ENCODE data around the gene SLC51A. TPM values are rescaled to one million over a fixed set of nuclear protein-coding genes. Genes with fewer than 3 reads are reported as not detected.

SLC51A gene
- total RNA-seq, 4 donors from 2014 or later, result 0.39 to 1.4 TPM; not detected in 2

DNA sequence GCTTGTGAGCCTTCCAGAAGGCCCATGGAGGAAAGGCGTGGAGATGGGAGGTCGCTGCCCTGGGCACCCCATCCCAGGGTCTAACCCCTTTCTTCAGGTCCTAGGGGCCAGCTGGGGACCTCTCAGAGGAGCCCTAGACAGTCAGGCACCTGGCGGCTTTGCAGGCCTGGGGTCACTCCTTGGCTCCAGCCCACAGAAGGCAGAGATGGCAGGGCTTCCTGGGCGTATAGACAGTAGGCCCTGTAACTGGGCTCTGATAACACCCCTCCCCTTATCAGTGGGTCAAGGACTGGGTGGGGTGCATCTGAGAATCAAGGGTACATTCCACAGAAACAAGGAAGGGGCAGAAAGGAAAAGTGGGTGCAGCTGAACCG, 21.8 kb upstream of the SLC51A start:
- intact Hi-C loops (cut with DNase I; ENCODE audit: low total_unique reads), result no loop called here
- H3K36me3 ChIP-seq, result no peaks in the 10 kb centered on the region
- DNase-seq (no peak), ATAC-seq (no peak)
- no peaks in the 10 kb centered on the region for H3K27me3 ChIP-seq
- H3K4me3 ChIP-seq, result no peak overlapping the region
- no peaks in the 10 kb centered on the region for H3K9me3 ChIP-seq
- no peak for TF ChIP-seq POLR2A (IDR thresholded peaks at IDR 0.05)
- TF ChIP-seq, protein P1, sequence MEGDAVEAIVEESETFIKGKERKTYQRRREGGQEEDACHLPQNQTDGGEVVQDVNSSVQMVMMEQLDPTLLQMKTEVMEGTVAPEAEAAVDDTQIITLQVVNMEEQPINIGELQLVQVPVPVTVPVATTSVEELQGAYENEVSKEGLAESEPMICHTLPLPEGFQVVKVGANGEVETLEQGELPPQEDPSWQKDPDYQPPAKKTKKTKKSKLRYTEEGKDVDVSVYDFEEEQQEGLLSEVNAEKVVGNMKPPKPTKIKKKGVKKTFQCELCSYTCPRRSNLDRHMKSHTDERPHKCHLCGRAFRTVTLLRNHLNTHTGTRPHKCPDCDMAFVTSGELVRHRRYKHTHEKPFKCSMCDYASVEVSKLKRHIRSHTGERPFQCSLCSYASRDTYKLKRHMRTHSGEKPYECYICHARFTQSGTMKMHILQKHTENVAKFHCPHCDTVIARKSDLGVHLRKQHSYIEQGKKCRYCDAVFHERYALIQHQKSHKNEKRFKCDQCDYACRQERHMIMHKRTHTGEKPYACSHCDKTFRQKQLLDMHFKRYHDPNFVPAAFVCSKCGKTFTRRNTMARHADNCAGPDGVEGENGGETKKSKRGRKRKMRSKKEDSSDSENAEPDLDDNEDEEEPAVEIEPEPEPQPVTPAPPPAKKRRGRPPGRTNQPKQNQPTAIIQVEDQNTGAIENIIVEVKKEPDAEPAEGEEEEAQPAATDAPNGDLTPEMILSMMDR (IDR thresholded peaks at IDR 0.05 in 4 of 5, conservative IDR thresholded peaks at IDR 0.05 in 1 of 5), result no peak
- in situ Hi-C loops (cut with MboI; ENCODE audit: low sequenced_read_pairs in 4 of 4), result loop anchor here in 2 of 4 donors (5.0 to 10.0 kb wide), 2 partner anchors 120 to 122 kb away; no protein-coding TSS in a partner anchor
- no peak overlapping the region for H3K27ac ChIP-seq
- peaks cover 12 to 20% of the 10 kb centered on the region in 2 donors for H3K4me1 ChIP-seq

DNA sequence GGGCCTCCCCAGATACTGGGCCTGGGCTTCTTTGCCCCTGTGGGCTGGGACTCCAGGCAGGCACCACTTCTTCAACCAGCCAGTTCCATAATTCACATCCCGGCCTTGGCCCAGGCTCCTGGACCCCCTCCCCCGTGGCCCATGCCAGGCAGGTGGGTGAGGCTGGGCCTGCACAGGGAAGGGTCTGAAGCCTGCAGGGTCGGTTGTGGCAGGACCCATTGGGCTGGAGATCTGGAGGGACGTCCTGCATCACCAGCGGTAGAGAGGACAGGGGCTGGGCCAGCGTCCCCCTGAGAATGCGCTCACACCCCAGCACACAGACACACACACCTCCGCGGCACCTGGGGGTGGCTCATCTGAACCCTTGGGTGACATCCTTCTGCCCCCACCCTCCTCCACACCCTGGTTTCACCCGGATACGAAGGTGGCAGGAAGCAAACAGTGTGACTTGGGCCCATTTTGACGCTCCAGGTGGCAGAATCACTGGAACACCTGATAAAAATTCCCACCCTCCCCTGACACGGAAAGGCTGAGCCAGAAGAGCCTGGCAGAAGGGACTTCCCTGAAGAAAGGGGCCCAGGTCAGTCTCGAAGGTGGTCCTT, 20.6 kb upstream of the SLC51A start:
- Histone ChIP-seq H3K27me3 (no peaks in the 10 kb centered on the region), H3K27ac (no peak overlapping the region), H3K36me3 (no peaks in the 10 kb centered on the region), H3K4me3 (no peak overlapping the region), H3K9me3 (no peaks in the 10 kb centered on the region), H3K4me1 (peaks cover 12 to 20% of the 10 kb centered on the region in 2 donors)
- intact Hi-C loops (cut with DNase I; ENCODE audit: low total_unique reads), result loop anchor here (1.0 kb wide), 2 partner anchors 122 to 169 kb away; no protein-coding TSS in a partner anchor
- TF ChIP-seq, protein P1 (IDR thresholded peaks at IDR 0.05 in 4 of 5, conservative IDR thresholded peaks at IDR 0.05 in 1 of 5), result no peak
- no peak for TF ChIP-seq POLR2A (IDR thresholded peaks at IDR 0.05)
- ATAC-seq (no peak), DNase-seq (no peak)
- in situ Hi-C loops (cut with MboI; ENCODE audit: low sequenced_read_pairs in 4 of 4), result loop anchor here in 2 of 4 donors (5.0 to 10.0 kb wide), 2 partner anchors 121 to 123 kb away; no protein-coding TSS in a partner anchor

DNA sequence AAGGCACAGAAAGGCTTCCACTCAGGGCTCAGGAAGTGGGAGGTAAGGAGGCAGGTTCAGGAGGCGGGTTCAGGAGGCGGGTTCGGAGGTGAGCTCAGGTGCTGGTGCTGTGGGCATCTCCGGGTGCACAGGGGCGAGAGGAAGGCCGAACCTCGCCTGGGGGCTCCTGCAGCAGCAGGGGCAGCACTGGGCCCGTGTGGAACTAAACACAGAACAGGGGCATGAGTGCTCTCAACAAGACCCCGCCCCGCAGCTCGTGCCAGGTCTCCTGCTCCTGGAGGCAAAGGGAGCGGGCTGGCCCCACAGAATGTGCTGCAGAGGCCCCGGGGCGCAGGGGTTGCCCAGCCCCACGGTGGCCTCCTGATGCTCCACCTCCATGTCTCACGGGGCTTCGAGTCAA, 18.8 kb upstream of the SLC51A start:
- Histone ChIP-seq H3K4me3 (no peak overlapping the region), H3K4me1 (peaks cover 5 to 12% of the 10 kb centered on the region in 2 donors), H3K27me3 (no peaks in the 10 kb centered on the region), H3K9me3 (no peaks in the 10 kb centered on the region), H3K27ac (no peak overlapping the region), H3K36me3 (no peaks in the 10 kb centered on the region)
- in situ Hi-C loops (cut with MboI; ENCODE audit: low sequenced_read_pairs in 4 of 4) (loop anchor here in 2 of 4 donors (5.0 to 10.0 kb wide), 2 partner anchors 123 to 125 kb away; no protein-coding TSS in a partner anchor), intact Hi-C loops (cut with DNase I; ENCODE audit: low total_unique reads) (no loop called here)
- no peak for TF ChIP-seq POLR2A (IDR thresholded peaks at IDR 0.05)
- TF ChIP-seq, protein P1 (IDR thresholded peaks at IDR 0.05 in 4 of 5, conservative IDR thresholded peaks at IDR 0.05 in 1 of 5), result no peak
- no peak for ATAC-seq
- DNase-seq, result no peak

DNA sequence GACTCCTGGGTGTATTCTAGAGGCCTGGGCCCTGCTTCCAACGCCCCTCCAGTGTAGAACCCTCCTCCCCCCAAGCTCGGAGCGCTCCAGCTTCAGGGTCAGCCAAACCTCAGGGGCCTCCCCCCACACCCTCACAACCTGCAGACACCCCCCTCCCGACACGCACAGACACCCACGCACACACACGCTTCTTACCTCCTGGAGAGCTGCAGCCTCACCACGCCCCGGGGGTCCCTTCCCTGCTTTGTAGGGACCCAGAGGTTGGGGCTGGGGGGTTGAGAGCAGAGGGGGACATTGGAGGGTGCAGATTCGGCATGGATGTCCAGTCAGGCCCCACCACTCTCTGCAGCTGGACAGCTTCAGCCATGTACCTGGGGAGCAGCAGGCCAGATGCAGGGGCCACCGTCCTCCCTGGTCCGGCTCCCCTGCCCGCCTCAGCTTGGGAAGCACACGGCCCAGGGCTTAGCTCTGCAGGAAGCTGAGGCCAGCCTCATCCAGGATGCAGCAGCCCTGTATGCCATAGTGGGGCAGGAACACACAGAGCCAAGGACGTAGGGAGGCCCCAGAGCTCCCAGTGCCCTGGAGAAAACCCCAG, 18.2 kb upstream of the SLC51A start:
- H3K27ac ChIP-seq, result no peak overlapping the region
- no peaks in the 10 kb centered on the region for H3K27me3 ChIP-seq
- TF ChIP-seq, protein P1 (IDR thresholded peaks at IDR 0.05 in 4 of 5, conservative IDR thresholded peaks at IDR 0.05 in 1 of 5), result no peak
- no peak for TF ChIP-seq POLR2A (IDR thresholded peaks at IDR 0.05)
- intact Hi-C loops (cut with DNase I; ENCODE audit: low total_unique reads), result no loop called here
- no peaks in the 10 kb centered on the region for H3K9me3 ChIP-seq
- H3K4me1 ChIP-seq, result peaks cover 0 to 5% of the 10 kb centered on the region in 2 donors
- DNase-seq (no peak), ATAC-seq (no peak)
- in situ Hi-C loops (cut with MboI; ENCODE audit: low sequenced_read_pairs in 4 of 4), result loop anchor here in 2 of 4 donors (5.0 to 10.0 kb wide), 2 partner anchors 123 to 126 kb away; no protein-coding TSS in a partner anchor
- H3K4me3 ChIP-seq, result no peak overlapping the region
- no peaks in the 10 kb centered on the region for H3K36me3 ChIP-seq
